HG03175 (cell line): ENCODE results near the gene ERFL.
"Not testable (repeated sequence)": the region's sequence is repeated elsewhere in the genome, so short reads cannot be mapped to it uniquely, and the experiment has no call there.

Experiments
- ATAC-seq: cut with Tn5 transposase; IDR thresholded peaks from one replicate; pipeline ENCODE4 v1.9.1; 2021; ENCODE audit warnings: mild to moderate bottlenecking, moderate library complexity; ENCODE audit not compliant: unreplicated experiment

ERFL gene

GRCh38 chr19:41944336-41944735, 16.1 kb upstream of the ERFL start:
- no peak for ATAC-seq

GRCh38 chr19:41941410-41942202, 13.4 kb upstream of the ERFL start:
- ATAC-seq, result no peak

- ATAC-seq, result no peak
Measured at GRCh38 chr19:41940731-41941409, 12.6 kb upstream of the ERFL start.

DNA sequence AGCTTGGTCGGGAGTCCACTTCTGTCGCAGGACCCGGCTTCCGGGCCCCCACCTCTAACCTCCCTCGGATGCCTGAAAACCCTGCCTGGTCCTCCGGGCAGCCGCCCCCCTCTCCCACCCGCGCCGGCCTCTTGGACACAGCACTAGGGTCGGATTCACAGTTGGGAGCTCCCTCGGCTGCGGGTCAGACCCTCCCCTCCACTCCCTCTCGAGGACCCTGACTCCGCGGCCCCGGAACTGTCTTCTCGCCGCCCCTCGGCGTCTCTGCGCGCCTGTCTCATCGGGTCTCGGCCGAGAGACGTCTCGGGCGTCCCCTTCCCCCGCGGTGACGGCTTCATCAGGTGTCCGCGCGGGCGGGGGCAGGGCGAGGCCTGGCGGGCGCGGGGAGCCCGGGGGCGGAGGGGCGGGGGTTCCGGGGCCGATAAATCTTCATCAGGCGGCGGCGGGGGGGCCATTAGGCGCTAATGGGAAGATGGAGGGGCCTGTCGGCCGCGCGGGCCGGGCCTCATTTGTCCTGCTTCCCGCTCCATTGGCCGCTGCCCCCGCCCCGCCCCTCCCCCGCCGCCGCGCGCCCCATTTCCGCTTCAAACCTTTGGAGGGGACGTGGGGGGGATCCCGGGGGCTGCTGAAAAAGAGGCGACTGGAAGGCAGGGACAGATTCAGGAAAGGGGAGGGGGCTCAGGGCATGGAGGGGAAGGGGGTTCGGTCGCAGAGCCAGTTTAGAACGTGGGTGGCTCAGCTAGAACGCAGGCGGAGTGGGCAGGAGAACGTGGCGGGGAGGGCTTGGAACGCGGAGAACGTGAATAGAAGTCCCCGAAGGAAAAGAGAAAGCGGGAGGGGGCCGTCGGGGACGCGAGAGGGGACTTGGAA, 11.8 kb upstream of the ERFL start:
- ATAC-seq, result no peak

DNA sequence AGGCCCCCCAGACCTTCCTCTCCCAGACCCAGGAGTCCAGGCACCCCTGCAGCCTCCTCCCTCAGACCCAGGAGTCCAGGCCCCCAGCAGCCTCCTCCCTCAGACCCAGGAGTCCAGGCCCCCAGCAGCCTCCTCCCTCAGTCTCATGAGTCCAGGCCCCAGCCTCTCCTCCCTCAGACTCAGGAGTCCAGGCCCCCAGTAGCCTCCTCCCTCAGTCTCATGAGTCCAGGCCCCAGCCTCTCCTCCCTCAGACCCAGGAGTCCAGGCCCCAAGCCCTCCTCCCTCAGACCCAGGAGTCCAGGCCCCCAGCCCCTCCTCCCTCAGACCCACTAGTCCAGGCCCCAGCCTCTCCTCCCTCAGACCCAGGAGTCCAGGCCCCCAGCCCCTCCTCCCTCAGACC, 11.0 kb upstream of the ERFL start:
- not testable (repeated sequence) for ATAC-seq

DNA sequence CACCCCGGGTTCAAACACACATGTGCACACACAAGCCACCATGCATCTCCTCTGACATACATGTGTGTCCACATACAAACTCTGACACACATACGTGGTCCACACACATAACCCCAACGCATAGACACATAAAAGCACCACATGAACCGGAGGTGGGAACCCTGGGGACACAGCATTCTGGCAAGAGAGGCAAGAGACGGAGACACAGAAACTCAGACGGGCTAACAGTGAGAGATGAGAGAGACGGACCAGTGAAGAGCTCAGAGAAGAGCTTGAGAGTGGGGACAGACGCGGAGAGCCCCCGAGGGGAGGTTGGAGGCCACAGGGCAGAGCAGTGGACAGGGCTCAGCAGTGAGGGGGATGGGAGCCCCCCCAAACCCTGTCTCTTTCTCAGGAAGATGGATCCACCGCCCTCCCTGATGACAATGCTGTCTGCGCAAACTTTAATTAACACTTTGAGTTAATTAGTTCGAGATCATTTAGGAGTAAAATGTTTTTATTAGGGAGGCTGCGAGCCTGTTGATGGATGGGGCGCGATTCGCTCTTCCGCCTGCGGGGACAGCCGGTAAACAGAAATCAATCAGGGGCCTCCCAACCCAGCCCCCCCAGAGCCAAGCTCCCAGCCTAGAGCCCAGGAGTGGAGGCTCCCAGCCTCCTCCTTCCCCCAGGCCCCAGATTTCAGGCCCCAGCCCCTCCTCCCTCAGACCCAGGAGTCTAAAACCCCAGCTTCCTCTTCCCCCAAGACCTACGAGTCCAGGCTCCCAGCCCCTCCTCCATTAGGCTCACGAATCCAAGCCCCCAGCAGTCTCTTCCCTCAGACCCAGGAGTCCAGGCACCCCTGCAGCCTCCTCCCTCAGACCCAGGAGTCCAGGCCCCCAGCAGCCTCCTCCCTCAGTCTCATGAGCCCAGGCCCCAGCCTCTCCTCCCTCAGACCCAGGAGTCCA, 9.5 kb upstream of the ERFL start:
- ATAC-seq, result no peak

- ATAC-seq, result no peak
Measured at GRCh38 chr19:41936961-41937360, 8.7 kb upstream of the ERFL start.

DNA sequence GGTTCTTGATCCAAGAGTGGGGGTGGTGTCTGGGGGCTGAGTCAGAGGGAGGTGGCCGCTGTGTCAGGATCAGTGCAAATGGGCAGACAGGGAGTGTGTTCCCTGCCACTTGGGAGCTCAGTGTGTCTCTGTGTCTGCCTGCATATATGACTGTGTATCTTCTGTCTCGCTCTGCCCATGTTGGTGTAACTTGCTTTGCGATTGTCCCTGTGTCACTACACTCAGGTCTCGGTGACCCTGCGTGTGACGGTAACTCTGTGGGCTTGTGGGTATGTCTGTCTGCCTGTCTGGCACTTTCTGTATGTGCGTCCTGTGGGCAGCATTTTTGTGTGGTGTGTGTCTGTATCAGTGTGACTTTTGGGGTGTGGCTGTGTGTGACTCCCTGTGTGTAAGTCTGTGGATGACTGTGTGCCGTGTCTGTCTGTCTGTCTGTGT, 8.2 kb upstream of the ERFL start:
- ATAC-seq, result no peak

GRCh38 chr19:41935760-41936415, 7.6 kb upstream of the ERFL start:
- no peak for ATAC-seq

DNA sequence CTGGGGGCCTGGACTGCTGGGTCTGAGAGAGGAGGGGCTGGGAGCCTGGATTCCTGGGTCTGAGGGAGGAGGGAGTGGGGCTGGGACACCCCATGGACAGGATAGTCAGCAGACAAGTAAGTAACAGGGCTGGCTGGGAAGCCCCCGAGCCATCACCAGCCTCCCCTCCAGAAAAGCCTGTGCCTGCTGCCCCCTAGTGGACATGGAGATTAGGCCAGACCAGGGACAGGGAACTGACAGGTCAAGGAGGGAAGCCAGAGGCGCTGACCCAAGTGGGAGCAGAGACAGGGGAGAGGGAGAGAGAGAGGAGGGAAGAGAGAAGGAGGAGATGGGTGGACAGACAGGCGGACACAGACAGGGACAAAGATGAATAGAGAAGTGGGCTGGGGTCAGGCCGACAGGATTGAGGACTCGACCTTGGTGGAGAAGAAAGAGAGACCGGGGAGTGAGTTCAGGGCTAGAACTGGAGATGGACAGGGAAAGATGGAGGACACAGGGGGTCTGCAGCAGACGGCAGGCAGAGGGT, 6.7 kb upstream of the ERFL start:
- peak; percentile 45 for ATAC-seq

DNA sequence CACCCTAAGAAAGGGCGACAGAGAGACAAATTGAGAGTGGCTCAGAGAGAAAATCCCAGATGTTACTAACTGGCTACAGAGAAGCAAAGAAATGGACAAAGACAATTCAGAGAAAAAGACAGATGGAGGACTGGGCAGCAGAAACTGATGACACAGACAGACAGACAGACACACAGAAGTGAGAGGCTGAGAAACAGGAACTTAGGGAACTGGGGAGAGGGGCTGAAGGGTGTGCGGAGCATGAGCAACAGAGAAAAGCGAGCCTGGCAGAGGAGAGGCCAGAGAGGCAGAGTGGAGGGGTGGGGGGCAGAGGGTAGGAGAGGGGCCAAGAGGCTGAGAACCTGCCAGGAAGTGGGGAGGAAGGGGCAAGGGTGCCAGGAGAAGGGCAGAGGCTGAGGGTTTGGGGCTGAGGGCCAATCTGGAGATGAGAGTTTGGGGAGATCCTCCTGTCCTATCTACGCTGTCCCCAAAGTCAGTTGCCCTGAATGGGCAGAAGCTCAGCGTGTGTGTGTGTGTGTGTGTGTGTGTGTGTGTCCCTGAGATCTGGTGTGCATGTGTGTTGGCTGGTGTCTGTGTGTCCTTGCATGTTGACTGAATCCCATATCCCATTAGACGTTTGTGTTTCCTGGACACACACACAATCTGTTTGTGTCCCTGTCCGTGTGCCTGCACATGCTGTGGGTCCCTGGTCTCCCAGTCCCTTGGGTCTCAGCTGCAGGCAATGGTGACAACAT, 5.6 kb upstream of the ERFL start:
- no peak for ATAC-seq

DNA sequence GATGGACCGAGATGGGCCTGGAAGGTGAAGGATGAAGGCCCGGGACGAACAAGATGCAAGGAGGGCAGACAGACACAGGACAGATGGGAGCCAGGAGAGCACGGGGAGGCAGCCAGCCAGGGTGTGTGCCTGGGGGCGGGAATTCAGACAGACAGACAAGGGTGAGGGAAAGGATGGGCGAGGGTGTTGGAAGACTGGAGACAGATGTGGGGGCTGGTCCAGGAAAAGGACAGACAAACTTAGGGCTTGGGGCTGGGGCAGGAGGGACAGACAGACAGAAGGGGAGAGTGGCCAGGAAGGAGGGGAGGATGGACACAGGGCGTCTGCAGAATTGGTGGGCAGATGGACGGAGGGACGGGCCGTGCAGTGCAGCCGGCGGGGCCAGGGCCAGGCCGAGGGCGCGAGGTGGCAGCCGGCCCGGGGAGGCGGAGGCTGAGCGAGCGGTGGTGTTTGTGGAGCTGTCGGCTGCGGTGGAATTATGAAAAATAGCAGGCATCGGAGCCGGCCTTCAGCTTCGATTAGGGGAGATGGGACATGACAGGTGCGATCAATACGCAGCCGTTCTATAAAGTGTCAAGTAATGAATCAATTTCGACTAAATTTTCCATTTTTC, 4.6 kb upstream of the ERFL start:
- no peak for ATAC-seq

DNA sequence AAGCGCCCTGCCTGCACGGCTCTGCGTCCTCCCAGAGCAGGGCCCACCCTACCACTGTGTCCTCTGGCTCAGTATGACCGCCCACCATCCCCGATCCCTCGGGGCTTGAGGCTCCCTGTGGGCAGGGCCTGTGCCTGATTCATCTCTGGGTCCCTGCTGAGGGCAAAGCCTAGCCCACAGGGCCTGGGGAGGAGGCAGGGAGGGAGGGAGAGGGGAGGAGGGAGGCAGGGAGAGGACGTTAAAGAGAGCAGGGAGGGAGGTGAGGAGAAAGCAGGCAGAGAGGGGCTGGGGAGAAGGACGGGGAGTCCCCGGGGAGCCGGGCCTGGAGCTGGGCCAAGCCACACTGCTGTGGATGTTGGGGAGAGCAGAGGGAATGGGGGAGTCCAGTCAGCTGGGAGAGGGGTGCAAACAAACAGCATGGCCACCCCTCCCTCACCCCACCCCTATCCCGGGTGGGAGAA, 4.0 kb upstream of the ERFL start:
- ATAC-seq, result no peak

DNA sequence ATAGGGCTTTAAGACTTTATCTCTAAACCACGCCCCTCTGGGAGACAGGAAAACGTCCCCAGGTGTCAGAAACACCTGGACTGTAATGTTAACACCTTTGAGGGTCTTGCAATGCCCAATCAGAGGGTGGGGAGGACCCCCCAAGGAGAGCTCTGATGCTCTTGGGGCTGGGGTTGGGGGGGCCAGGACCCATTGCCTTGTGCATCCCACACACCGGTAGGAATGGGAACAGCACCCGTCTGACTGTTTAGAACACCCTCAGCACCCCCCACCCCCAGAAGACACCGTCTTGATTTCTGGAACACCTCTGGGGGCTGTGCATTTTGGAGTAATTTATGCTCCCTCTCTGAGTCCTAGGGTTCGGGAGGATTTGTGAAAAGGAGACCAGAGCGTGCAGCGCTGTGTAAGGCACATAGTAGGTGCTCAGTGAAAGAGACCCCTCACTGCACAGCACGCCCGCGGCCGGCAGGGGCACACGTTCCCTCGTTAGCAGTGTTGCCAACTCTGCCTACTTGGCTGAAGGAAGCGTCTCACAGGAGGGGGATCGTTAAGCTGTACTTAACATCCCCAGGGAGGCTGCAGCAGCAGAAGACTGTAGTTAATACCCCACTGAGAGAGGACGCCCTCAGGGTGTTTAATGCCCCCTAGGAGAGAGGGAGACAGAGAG, 2.8 kb upstream of the ERFL start:
- ATAC-seq, result no peak

GRCh38 chr19:41930322-41930722, 2.1 kb upstream of the ERFL start:
- no peak for ATAC-seq

- ATAC-seq, result no peak
Measured at GRCh38 chr19:41929536-41930071, 1.4 kb upstream of the ERFL start.

- ATAC-seq, result no peak
Measured at GRCh38 chr19:41928754-41929535, 696 bp upstream of the ERFL start.
